ENCODE measurements around the gene CD99L2. TPM values are rescaled to one million over a fixed set of nuclear protein-coding genes. Genes with fewer than 3 reads are reported as not detected.

CD99L2 gene
- polyA plus RNA-seq, 3 donors, result 40.0 to 45.5 (median 44.9) TPM

Other genes with a start within 250 kb of the CD99L2 start
- gene MTMR1, start 205.3 kb downstream of the CD99L2 start, polyA plus RNA-seq (ENCODE audit: insufficient read length in 3 of 3), result 10 to 100 TPM; 25.5 to 26.9 (median 25.8) TPM
- gene HMGB3, start 84.7 kb upstream of the CD99L2 start, polyA plus RNA-seq (ENCODE audit: insufficient read length in 3 of 3), result 100 to 1,000 TPM; 121 to 148 (median 124) TPM

All from renal pelvis (tissue), 3 donors.